SH-SY5Y (cell line): ENCODE results near the gene DUSP14.

Source experiments
- GATA2 ChIP-seq: IDR thresholded peaks from 2 replicates; pipeline ENCODE4 v1.6.1; 2011; ENCODE audit warnings: mild to moderate bottlenecking, low read depth, low read length
- GATA3 ChIP-seq: IDR thresholded peaks from 2 replicates; pipeline ENCODE4 v1.6.1; 2011; ENCODE audit warnings: low read depth, mild to moderate bottlenecking, low read length, moderate library complexity

DNA sequence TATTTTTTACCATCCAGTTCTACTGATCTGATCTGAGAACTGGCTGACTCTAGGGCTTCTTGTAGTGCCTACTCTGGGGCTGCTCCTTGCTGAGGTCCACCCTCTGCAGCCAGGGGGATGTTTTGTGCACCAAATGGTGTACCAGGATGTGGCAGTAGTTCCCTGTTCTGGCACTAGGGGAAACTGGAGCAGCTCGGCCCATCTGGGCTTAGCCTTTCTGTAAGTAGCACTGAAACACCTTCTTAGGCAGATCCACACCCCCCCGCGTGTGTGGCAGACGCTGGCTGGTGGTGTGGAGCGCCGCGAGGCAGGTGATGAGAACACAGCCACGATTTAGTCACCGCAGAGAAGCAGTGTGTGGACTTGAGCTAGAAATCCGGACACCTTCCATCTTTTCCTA is 17.0 kb downstream of the DUSP14 start:
- TF ChIP-seq GATA2 (no peak), GATA3 (no peak)
